ENCODE results near the gene ACACA.

DNA sequence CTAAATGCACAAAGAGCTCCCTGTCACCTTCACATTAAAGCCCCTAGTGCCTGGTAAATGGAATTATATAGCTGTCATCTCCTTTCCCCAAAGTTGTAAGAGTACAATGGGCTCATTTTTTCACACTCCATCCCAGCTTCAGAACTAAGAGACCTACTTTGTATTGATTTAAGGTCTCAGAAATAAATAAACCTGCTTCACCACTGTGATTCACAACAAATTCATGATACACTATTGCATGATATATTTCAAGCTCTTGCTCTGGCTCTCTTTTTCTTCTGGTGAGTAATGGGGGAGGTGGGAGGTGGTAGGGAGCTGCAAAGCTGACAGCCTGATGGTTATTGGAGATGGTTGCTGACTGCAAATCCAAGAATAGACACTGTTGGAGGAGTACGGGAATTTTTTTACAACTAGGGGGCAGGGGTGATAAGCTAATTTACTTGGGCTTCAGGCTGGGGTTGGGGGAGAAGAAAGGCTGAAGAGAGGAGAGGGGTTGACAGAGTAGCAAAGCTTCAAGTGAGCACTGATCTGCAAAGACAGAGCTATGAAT is 268.0 kb downstream of the ACACA start:
- TF ChIP-seq, protein P1, sequence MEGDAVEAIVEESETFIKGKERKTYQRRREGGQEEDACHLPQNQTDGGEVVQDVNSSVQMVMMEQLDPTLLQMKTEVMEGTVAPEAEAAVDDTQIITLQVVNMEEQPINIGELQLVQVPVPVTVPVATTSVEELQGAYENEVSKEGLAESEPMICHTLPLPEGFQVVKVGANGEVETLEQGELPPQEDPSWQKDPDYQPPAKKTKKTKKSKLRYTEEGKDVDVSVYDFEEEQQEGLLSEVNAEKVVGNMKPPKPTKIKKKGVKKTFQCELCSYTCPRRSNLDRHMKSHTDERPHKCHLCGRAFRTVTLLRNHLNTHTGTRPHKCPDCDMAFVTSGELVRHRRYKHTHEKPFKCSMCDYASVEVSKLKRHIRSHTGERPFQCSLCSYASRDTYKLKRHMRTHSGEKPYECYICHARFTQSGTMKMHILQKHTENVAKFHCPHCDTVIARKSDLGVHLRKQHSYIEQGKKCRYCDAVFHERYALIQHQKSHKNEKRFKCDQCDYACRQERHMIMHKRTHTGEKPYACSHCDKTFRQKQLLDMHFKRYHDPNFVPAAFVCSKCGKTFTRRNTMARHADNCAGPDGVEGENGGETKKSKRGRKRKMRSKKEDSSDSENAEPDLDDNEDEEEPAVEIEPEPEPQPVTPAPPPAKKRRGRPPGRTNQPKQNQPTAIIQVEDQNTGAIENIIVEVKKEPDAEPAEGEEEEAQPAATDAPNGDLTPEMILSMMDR (IDR thresholded peaks at IDR 0.05; ENCODE audit: extremely low read depth in 1 of 2, insufficient read depth in 1 of 2, low read depth in 1 of 2, low read length in 2 of 2): no peak
- TF ChIP-seq POLR2AphosphoS5 (IDR thresholded peaks at IDR 0.05; ENCODE audit: insufficient read depth, low read depth, low read length): no peak
- no peak for TF ChIP-seq POLR2A (IDR thresholded peaks at IDR 0.05; ENCODE audit: low read depth, low read length)
- no peak for TF ChIP-seq EZH2 (IDR thresholded peaks at IDR 0.05; ENCODE audit: borderline replicate concordance, low read depth, low read length, severe bottlenecking)
- no peak for TF ChIP-seq MYC (IDR thresholded peaks at IDR 0.05; ENCODE audit: low read depth, low read length)
- TF ChIP-seq, protein P2, sequence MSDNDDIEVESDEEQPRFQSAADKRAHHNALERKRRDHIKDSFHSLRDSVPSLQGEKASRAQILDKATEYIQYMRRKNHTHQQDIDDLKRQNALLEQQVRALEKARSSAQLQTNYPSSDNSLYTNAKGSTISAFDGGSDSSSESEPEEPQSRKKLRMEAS (IDR thresholded peaks at IDR 0.05; ENCODE audit: insufficient read depth, insufficient read length): no peak
- TF ChIP-seq FOS (IDR thresholded peaks at IDR 0.05; ENCODE audit: borderline replicate concordance, insufficient read depth, low read length): no peak
- no peak for TF ChIP-seq JUN (IDR thresholded peaks at IDR 0.05; ENCODE audit: borderline replicate concordance, insufficient read depth, insufficient read length, low read depth)

Measured in endothelial cell of umbilical vein (primary cell).